Measurements from ENCODE around the gene TATDN2. TPM values are rescaled to one million over a fixed set of nuclear protein-coding genes. Genes with fewer than 3 reads are reported as not detected.

The TATDN2 gene
- polyA plus RNA-seq, 1 experiment = 14.9 TPM

DNA sequence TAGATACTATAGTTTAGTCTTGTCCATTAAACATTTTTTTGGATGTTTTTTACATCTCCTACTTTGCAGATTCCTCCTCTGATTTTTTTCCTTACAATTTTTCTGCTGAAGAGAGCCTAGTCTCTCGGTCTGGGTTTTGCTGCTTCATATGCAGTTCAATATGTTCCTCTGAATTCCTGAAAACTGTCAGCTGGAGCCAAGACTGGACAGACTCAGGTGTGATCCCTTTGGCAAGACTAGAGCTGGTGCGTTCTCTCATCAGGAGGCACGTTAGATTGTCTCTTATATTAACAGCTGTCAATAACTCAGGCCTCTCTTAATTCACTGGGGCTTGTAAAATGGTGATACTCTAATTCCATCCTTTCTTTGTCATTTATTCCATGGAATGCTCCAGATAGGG lies 57.9 kb downstream of the TATDN2 start:
- POLR2A ChIA-PET = no interaction called here
- CTCF ChIA-PET = interaction anchor here (3.9 kb wide), 1 partner anchor 16 kb away, joined by 10 read pairs; no protein-coding TSS in a partner anchor
- no peak for TF ChIP-seq CTCF (IDR thresholded peaks at IDR 0.05; ENCODE audit: insufficient read depth, low read depth, low read length)
- no peak overlapping the region for H3K4me3 ChIP-seq (ENCODE audit: low read depth, low read length)
- H3K27me3 ChIP-seq (ENCODE audit: control insufficient read depth, insufficient read depth, low read length) = no peaks in the 10 kb centered on the region
- peaks cover 38% of the 10 kb centered on the region for H3K36me3 ChIP-seq (ENCODE audit: control insufficient read depth, insufficient read depth, low read length)
- DNase-seq (ENCODE audit: low read depth) = no peak

DNA sequence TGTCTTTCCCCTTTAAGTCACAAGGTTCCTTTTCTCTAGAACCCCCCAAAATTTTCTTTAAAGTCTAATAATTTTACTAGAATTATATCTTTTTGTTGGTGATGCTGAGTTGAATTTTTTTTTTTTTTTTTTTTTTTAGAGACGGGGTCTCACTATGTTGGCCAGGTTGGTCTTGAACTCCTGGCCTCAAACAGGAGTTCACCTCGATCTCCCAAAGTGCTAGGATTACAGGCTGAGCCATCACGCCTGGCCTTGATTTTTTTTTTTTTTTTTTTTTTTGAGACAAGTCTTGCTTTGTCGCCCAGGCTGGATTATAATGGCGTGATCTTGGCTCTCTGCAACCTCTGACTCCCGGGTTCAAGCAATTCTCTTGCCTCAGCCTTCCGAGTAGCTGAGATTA lies 60.4 kb downstream of the TATDN2 start:
- H3K4me3 ChIP-seq (ENCODE audit: low read depth, low read length) = no peak overlapping the region
- POLR2A ChIA-PET = no interaction called here
- H3K27me3 ChIP-seq (ENCODE audit: control insufficient read depth, insufficient read depth, low read length) = no peaks in the 10 kb centered on the region
- no peak for TF ChIP-seq CTCF (IDR thresholded peaks at IDR 0.05; ENCODE audit: insufficient read depth, low read depth, low read length)
- peaks cover 42% of the 10 kb centered on the region for H3K36me3 ChIP-seq (ENCODE audit: control insufficient read depth, insufficient read depth, low read length)
- DNase-seq (ENCODE audit: low read depth) = no peak
- CTCF ChIA-PET = no interaction called here

DNA sequence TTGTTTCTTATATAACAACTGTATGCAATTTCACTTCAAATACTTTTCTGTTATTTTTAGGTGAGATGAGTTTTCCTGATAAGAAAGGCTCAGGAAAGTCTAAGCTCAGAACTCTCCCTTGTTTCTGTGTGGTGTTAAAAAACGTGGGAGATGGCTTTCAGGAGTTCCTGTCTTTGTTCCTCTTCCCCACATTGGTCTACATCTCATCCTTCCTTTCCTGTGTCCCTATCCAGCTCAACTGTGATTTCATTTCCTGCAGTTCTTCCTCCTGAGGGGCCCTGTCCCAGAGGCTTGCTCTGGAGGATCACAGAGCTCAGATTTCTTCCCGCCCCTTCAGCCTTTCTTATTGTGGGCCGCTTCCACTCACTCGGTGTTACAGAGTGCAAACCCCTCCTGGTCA lies 61.5 kb downstream of the TATDN2 start:
- POLR2A ChIA-PET = no interaction called here
- TF ChIP-seq CTCF (IDR thresholded peaks at IDR 0.05; ENCODE audit: insufficient read depth, low read depth, low read length) = no peak
- H3K27me3 ChIP-seq (ENCODE audit: control insufficient read depth, insufficient read depth, low read length) = no peaks in the 10 kb centered on the region
- no peak overlapping the region for H3K4me3 ChIP-seq (ENCODE audit: low read depth, low read length)
- DNase-seq (ENCODE audit: low read depth) = no peak
- CTCF ChIA-PET = interaction anchor here (1.2 kb wide), 1 partner anchor 594 kb away, joined by 3 read pairs; no protein-coding TSS in a partner anchor
- H3K36me3 ChIP-seq (ENCODE audit: control insufficient read depth, insufficient read depth, low read length) = peaks cover 35% of the 10 kb centered on the region

- Histone ChIP-seq H3K4me3 (ENCODE audit: low read depth, low read length) (no peak overlapping the region), H3K27me3 (ENCODE audit: control insufficient read depth, insufficient read depth, low read length) (no peaks in the 10 kb centered on the region), H3K36me3 (ENCODE audit: control insufficient read depth, insufficient read depth, low read length) (peaks cover 32% of the 10 kb centered on the region)
- no peak for TF ChIP-seq CTCF (IDR thresholded peaks at IDR 0.05; ENCODE audit: insufficient read depth, low read depth, low read length)
- POLR2A ChIA-PET = no interaction called here
- DNase-seq (ENCODE audit: low read depth) = no peak
- CTCF ChIA-PET = no interaction called here
These were observed 62.3 kb downstream of the TATDN2 start for GRCh38 chr3:10310578-10310977.

DNA sequence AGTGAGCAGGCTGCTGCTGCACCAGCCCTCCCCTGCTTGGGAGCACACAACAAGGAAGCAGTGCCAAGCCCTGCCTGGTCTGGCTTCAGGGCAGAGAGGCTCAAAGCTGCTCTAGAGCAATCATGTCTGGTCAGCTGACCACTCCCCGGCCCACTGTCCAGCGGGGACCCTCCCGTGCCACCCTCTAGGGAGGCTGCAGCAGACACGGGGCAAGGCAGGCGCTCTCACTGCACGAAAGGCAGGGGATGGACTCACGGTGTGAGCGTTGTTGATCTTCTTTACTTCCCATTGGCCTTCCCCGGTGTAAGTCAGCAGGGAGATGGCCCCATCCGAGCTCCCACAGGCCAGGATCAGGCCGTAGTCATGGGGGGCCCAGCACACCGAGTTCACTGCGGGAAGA lies 63.5 kb downstream of the TATDN2 start:
- CTCF ChIA-PET = interaction anchor here (1.3 kb wide), 1 partner anchor 9 kb away, joined by 4 read pairs; the partner anchor contains the start of gene SEC13
- H3K27me3 ChIP-seq (ENCODE audit: control insufficient read depth, insufficient read depth, low read length) = no peaks in the 10 kb centered on the region
- DNase-seq (ENCODE audit: low read depth) = no peak
- H3K4me3 ChIP-seq (ENCODE audit: low read depth, low read length) = no peak overlapping the region
- peaks cover 37% of the 10 kb centered on the region for H3K36me3 ChIP-seq (ENCODE audit: control insufficient read depth, insufficient read depth, low read length)
- POLR2A ChIA-PET = no interaction called here
- no peak for TF ChIP-seq CTCF (IDR thresholded peaks at IDR 0.05; ENCODE audit: insufficient read depth, low read depth, low read length)

All from BJ (cell line).